Neuronal stem cell (in vitro differentiated cells): Measurements from ENCODE around the gene MICB.

Experiments
- DNase-seq: peaks from one replicate; pipeline ENCODE4 v3.0.0-alpha.2; 2013; ENCODE audit warnings: low spot score
- H2AFZ ChIP-seq: one replicate; pipeline ENCODE4 v1.6.1; 2013; ENCODE audit warnings: mild to moderate bottlenecking, low read length, inconsistent platforms
- H2AK5ac ChIP-seq: 2 replicates; pipeline ENCODE4 v1.6.1; 2013; ENCODE audit warnings: low read depth, mild to moderate bottlenecking, inconsistent platforms, low read length, moderate library complexity, mixed read lengths
- H2BK120ac ChIP-seq: 2 replicates; pipeline ENCODE4 v1.6.1; 2013; ENCODE audit warnings: low read depth, mild to moderate bottlenecking, inconsistent platforms, low read length, moderate library complexity, mixed read lengths
- H2BK12ac ChIP-seq: one replicate; pipeline ENCODE4 v1.6.1; 2013; ENCODE audit warnings: low read length, inconsistent platforms
- H2BK15ac ChIP-seq: 2 replicates; pipeline ENCODE4 v1.6.1; 2013; ENCODE audit warnings: mild to moderate bottlenecking, low read length, inconsistent platforms, mixed read lengths
- H2BK5ac ChIP-seq: one replicate; pipeline ENCODE4 v1.6.1; 2013; ENCODE audit warnings: inconsistent platforms, mild to moderate bottlenecking, low read length, moderate library complexity
- H3K14ac ChIP-seq: one replicate; pipeline ENCODE4 v1.6.1; 2013; ENCODE audit warnings: low read length, inconsistent platforms
- H3K18ac ChIP-seq: 2 replicates; pipeline ENCODE4 v1.6.1; 2013; ENCODE audit warnings: low read length, inconsistent platforms
- H3K23ac ChIP-seq: 2 replicates; pipeline ENCODE4 v1.6.1; 2013; ENCODE audit warnings: low read depth, mild to moderate bottlenecking, mixed read lengths, low read length, inconsistent platforms; ENCODE audit not compliant: poor library complexity
- H3K27ac ChIP-seq: replicated peaks from 3 replicates; pipeline ENCODE4 v1.5.1; 2013; ENCODE audit warnings: low read length, inconsistent platforms
- H3K27me3 ChIP-seq, 3 experiments: 2 replicates each; pipeline ENCODE4 v1.6.1; 2013; ENCODE audit warnings: low read length in 3 of 3, mild to moderate bottlenecking in 2 of 3, inconsistent platforms in 1 of 3, low read depth in 1 of 3, mixed read lengths in 1 of 3, moderate library complexity in 1 of 3; ENCODE audit not compliant: control insufficient read depth in 3 of 3, insufficient read depth in 3 of 3
- H3K36me3 ChIP-seq, 2 donors: replicated peaks in 1 of 2; 2 replicates each; pipeline ENCODE4 v1.6.1; 2013; ENCODE audit warnings: low read length in 2 of 2; ENCODE audit not compliant: control insufficient read depth in 2 of 2, insufficient read depth in 2 of 2
- H3K4ac ChIP-seq: 2 replicates; pipeline ENCODE4 v1.6.1; 2013; ENCODE audit warnings: inconsistent platforms, mild to moderate bottlenecking, low read length, moderate library complexity
- H3K4me1 ChIP-seq, 2 donors: 1 replicate in 1 of 2; 2 replicates in 1 of 2; pipeline ENCODE4 v1.6.1; 2013; ENCODE audit warnings: low read length in 2 of 2, low read depth in 1 of 2; ENCODE audit not compliant: control insufficient read depth in 2 of 2, insufficient read depth in 1 of 2
- H3K4me2 ChIP-seq: one replicate; pipeline ENCODE4 v1.6.1; 2013; ENCODE audit warnings: mild to moderate bottlenecking, low read length, inconsistent platforms; ENCODE audit not compliant: insufficient read depth, poor library complexity, severe bottlenecking
- H3K4me3 ChIP-seq, 2 donors: 2 replicates each; pipeline ENCODE4 v1.5.1; 2013; ENCODE audit warnings: low read length in 2 of 2, mild to moderate bottlenecking in 2 of 2, inconsistent platforms in 1 of 2, moderate library complexity in 1 of 2
- H3K79me1 ChIP-seq: one replicate; pipeline ENCODE4 v1.6.1; 2013; ENCODE audit warnings: low read depth, mild to moderate bottlenecking, inconsistent platforms, low read length, moderate library complexity
- H3K9ac ChIP-seq: one replicate; pipeline ENCODE4 v1.6.1; 2013; ENCODE audit warnings: mild to moderate bottlenecking, low read depth, low read length, inconsistent platforms; ENCODE audit not compliant: poor library complexity
- H3K9me3 ChIP-seq, 2 donors: replicated peaks in 1 of 2; 2 replicates each; pipeline versions ENCODE3 to v1.6.1; 2013; ENCODE audit warnings: low read length in 2 of 2, mild to moderate bottlenecking in 2 of 2, inconsistent platforms in 1 of 2, low read depth in 1 of 2, mixed read lengths in 1 of 2, moderate library complexity in 1 of 2; ENCODE audit not compliant: control insufficient read depth in 2 of 2, insufficient read depth in 1 of 2
- H4K8ac ChIP-seq: one replicate; pipeline ENCODE4 v1.6.1; 2013; ENCODE audit warnings: low read depth, mild to moderate bottlenecking, inconsistent platforms, low read length, moderate library complexity
- H4K91ac ChIP-seq: one replicate; pipeline ENCODE4 v1.6.1; 2013; ENCODE audit warnings: low read length, low read depth, mild to moderate bottlenecking, inconsistent platforms; ENCODE audit not compliant: poor library complexity
- WGBS, 2 donors: extraction: QIAGEN DNeasy Blood & Tissue Kit; methylation state at CpG; one replicate each; pipeline ENCODE4 v1.1.7; 2013; ENCODE audit warnings: missing lambda C conversion rate in 2 of 2, mixed read lengths in 1 of 2; ENCODE audit not compliant: insufficient read length in 2 of 2, insufficient replicate concordance in 1 of 2; ENCODE audit errors: extremely low coverage in 2 of 2; 5-methylcytosine and 5-hydroxymethylcytosine counted together

The MICB gene

DNA sequence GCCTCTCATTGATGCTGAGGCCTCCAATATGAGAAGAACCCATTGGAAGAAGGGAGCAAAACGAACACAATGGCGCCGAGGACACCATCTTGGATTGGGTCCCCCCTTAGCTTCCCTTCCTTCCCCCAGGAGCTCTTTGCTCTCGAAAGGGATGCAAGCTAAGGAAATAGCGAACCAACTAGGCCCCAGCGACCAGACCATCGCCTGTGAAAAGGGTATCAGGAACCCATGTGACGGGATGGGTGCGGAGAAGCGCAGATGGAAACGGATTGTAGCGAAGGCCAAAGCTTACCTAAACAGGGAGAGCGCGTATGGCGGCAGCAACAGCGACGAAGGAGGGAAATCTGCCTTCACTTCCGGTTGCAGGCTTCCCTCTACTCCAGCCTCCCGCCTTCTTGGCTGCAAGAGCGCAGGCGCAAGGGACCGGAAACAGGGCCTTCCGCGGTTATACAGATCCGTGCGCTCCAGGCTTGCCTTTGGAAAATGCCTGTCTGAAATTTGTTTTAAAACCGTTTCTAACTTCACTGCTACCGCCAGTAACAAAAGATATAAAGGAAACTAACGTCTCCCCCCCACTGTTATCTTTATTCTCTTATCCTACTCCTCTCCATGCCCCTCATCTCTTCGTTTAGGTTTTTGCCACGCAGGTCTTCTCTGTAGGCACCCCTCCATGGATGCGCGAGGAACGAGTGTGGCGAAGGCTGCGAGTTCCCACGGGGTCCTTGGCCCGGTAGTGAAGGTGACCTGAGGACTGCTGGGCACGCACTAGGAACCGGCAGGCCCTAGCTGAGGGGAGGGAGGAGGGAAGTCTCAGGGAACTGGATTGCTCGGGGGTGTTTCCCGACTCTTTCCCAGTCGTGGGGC lies 43.9 kb downstream of the MICB start, which contains the start of gene DDX39B:
DDX39B (minus strand) TSS at position 346 of the 864 bp plus-strand sequence. CDS start 1,471 bp downstream, outside the sequence.
- peak within 1 kb of the TSS; percentile 90 for H2AFZ ChIP-seq
- H3K79me1 ChIP-seq, result peaks cover 4% of the 10 kb centered on the region
- peak within 1 kb of the TSS; percentile 92 for H3K18ac ChIP-seq
- no CpG with 5 or more reads among the region's 43 CpGs for WGBS, 2 donors
- no peak within 1 kb of the TSS for H4K8ac ChIP-seq
- no peak within 1 kb of the TSS for H2AK5ac ChIP-seq
- no peaks in the 10 kb centered on the region for H3K9me3 ChIP-seq
- no peak within 1 kb of the TSS for H3K14ac ChIP-seq
- H3K4me1 ChIP-seq, result peaks cover 13 to 26% of the 10 kb centered on the region in 2 donors
- H2BK15ac ChIP-seq, result no peak within 1 kb of the TSS
- H3K27ac ChIP-seq, result peak within 1 kb of the TSS; percentile 89
- no peak within 1 kb of the TSS for H2BK12ac ChIP-seq
- peak; percentile 92 for DNase-seq
- H3K23ac ChIP-seq, result peak within 1 kb of the TSS; percentile 39
- H3K9ac ChIP-seq, result peak within 1 kb of the TSS; percentile 91
- H4K91ac ChIP-seq, result peak within 1 kb of the TSS; percentile 27
- no peak within 1 kb of the TSS for H2BK120ac ChIP-seq
- H3K4me3 ChIP-seq, result peak within 1 kb of the TSS; percentile 87 to 92
- no peak within 1 kb of the TSS for H3K4ac ChIP-seq
- H3K36me3 ChIP-seq, result peaks cover 25 to 42% of the 10 kb centered on the region in 2 donors
- no peaks in the 10 kb centered on the region for H3K27me3 ChIP-seq
- peak within 1 kb of the TSS; percentile 95 for H2BK5ac ChIP-seq
- peak within 1 kb of the TSS; percentile 75 for H3K4me2 ChIP-seq

DNA sequence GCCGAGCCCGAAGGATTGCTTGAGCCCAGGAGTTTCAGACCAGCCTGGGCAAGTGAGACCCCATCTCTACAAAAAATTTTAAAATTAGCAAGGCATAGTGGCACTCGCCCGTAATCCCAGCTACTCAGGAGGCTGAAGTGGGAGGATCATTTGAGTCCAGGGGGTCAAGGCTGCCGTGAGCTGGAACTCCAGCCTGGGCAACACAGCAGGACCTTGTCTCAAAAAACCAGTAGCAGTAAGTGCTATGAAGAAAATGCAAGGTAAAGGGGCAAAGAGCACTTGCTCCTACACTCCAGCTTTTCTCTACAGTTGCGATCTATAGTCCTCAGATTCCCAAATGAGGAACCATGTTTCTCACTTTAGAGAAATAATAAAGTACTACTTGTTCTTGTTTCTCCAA lies 45.7 kb downstream of the MICB start:
- Histone ChIP-seq H3K4me1 (peaks cover 19 to 31% of the 10 kb centered on the region in 2 donors), H4K91ac (no peak overlapping the region), H3K9ac (no peak overlapping the region), H4K8ac (no peak overlapping the region), H3K9me3 (peaks cover 0 to 2% of the 10 kb centered on the region in 2 donors), H2BK12ac (no peak overlapping the region), H3K79me1 (peaks cover 8% of the 10 kb centered on the region), H3K4me2 (no peak overlapping the region), H3K4me3 (no peak overlapping the region), H3K27ac (no peak overlapping the region), H3K18ac (no peak overlapping the region), H2BK120ac (no peak overlapping the region), H3K27me3 (no peaks in the 10 kb centered on the region), H3K36me3 (peaks cover 17 to 32% of the 10 kb centered on the region in 2 donors), H3K23ac (no peak overlapping the region), H2AFZ (no peak overlapping the region), H3K14ac (no peak overlapping the region), H3K4ac (no peak overlapping the region), H2AK5ac (no peak overlapping the region), H2BK5ac (no peak overlapping the region), H2BK15ac (no peak overlapping the region)
- no peak for DNase-seq
- WGBS, 2 donors, result no CpG with 5 or more reads among the region's 6 CpGs

DNA sequence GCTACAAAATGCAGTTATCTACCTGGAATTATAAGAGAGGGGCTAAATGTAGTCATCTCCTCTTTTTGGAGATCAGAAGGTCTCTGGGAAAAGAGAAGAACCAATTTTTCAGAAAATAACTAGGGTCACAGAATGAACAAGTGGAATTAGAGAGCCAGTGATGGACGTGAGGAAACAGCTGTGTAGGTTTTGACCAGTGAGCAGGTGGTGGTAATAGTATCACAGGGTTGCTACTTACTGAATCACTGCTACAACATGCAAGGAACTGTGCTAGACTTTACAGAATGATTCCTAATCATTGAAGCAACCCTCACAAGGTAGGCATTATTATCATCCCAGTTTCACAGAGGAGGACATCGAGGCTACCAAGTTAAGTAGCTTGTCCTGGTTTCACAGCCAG lies 46.7 kb downstream of the MICB start:
- no peaks in the 10 kb centered on the region for H3K27me3 ChIP-seq
- H3K9me3 ChIP-seq, result peaks cover 0 to 2% of the 10 kb centered on the region in 2 donors
- H3K9ac ChIP-seq, result no peak overlapping the region
- no peak overlapping the region for H3K4me3 ChIP-seq
- no peak overlapping the region for H4K8ac ChIP-seq
- H3K18ac ChIP-seq, result no peak overlapping the region
- H3K4me2 ChIP-seq, result no peak overlapping the region
- peaks cover 5% of the 10 kb centered on the region for H3K79me1 ChIP-seq
- H2AK5ac ChIP-seq, result no peak overlapping the region
- no peak overlapping the region for H3K27ac ChIP-seq
- WGBS, 2 donors, result no CpG with 5 or more reads among the region's 2 CpGs
- peaks cover 15 to 21% of the 10 kb centered on the region in 2 donors for H3K4me1 ChIP-seq
- H2BK5ac ChIP-seq, result no peak overlapping the region
- no peak overlapping the region for H2BK12ac ChIP-seq
- no peak overlapping the region for H2AFZ ChIP-seq
- H4K91ac ChIP-seq, result no peak overlapping the region
- no peak overlapping the region for H3K4ac ChIP-seq
- no peak overlapping the region for H3K23ac ChIP-seq
- H3K36me3 ChIP-seq, result peaks cover 7 to 32% of the 10 kb centered on the region in 2 donors
- no peak for DNase-seq
- H2BK120ac ChIP-seq, result no peak overlapping the region
- H3K14ac ChIP-seq, result no peak overlapping the region
- H2BK15ac ChIP-seq, result no peak overlapping the region

DNA sequence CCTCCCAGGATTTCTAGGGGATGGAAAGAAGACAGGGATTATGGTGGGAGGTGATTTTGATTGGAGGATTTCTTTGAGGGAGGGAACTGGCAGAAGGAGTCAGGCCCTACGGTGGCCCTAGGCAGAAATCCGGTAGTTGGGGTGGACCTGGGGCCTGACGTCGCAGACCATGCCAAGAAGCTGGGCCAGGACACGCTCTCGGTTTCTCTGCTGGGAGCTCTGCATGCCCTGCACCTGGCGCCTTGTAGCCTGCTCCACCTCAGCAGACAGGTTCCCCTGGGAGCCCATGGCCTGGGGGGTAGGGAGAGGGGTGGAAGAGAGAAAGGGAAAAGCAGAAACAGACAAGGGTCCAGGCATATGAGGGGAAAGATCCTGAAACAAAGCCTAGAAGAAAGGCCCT lies 47.3 kb downstream of the MICB start:
- Histone ChIP-seq H3K36me3 (peaks cover under 1 to 32% of the 10 kb centered on the region in 2 donors), H2BK5ac (peak overlapping the region; percentile 16), H2BK15ac (no peak overlapping the region), H3K4me1 (peaks cover 12 to 15% of the 10 kb centered on the region in 2 donors), H3K14ac (no peak overlapping the region), H3K79me1 (peaks cover 5% of the 10 kb centered on the region), H4K8ac (no peak overlapping the region), H3K9me3 (peaks cover 0 to 2% of the 10 kb centered on the region in 2 donors), H3K4me3 (peak overlapping the region in 1 of 2 donors; percentile 46), H2BK12ac (no peak overlapping the region), H2BK120ac (no peak overlapping the region), H3K23ac (no peak overlapping the region), H3K9ac (no peak overlapping the region), H2AFZ (no peak overlapping the region), H3K4me2 (no peak overlapping the region), H3K27me3 (no peaks in the 10 kb centered on the region), H3K27ac (no peak overlapping the region), H3K4ac (no peak overlapping the region), H2AK5ac (no peak overlapping the region), H3K18ac (no peak overlapping the region), H4K91ac (no peak overlapping the region)
- no CpG with 5 or more reads among the region's 7 CpGs for WGBS, 2 donors
- DNase-seq, result no peak
